H9 (cell line): ENCODE data around the gene NRXN3. TPM values are rescaled to one million over a fixed set of nuclear protein-coding genes. Genes with fewer than 3 reads are reported as not detected.

ENCODE experiments used
- DNase-seq: peaks from one replicate; pipeline ENCODE4 v3.0.0-alpha.2; 2017
- H2AFZ ChIP-seq: one replicate; pipeline ENCODE4 v1.6.1; 2013; ENCODE audit warnings: mild to moderate bottlenecking, low read length, control low read depth, moderate library complexity
- H2AK5ac ChIP-seq: 2 replicates; pipeline ENCODE4 v1.6.1; 2013; ENCODE audit warnings: low read length, control low read depth, mixed read lengths; ENCODE audit not compliant: insufficient read length
- H2BK120ac ChIP-seq: one replicate; pipeline ENCODE4 v1.6.1; 2013; ENCODE audit warnings: low read depth, mild to moderate bottlenecking, low read length, control low read depth, inconsistent platforms; ENCODE audit not compliant: poor library complexity, severe bottlenecking
- H2BK12ac ChIP-seq: 2 replicates; pipeline ENCODE4 v1.6.1; 2013; ENCODE audit warnings: low read length, control low read depth, mixed read lengths, low read depth; ENCODE audit not compliant: insufficient read length
- H2BK15ac ChIP-seq: 2 replicates; pipeline ENCODE4 v1.6.1; 2013; ENCODE audit warnings: low read depth, low read length, control low read depth
- H2BK20ac ChIP-seq: one replicate; pipeline ENCODE4 v1.6.1; 2013; ENCODE audit warnings: low read depth, mild to moderate bottlenecking, low read length, control low read depth, inconsistent platforms; ENCODE audit not compliant: poor library complexity, severe bottlenecking
- H2BK5ac ChIP-seq: 2 replicates; pipeline ENCODE4 v1.6.1; 2013; ENCODE audit warnings: low read length, control low read depth, mixed read lengths; ENCODE audit not compliant: insufficient read length
- H3K14ac ChIP-seq: 2 replicates; pipeline ENCODE4 v1.6.1; 2013; ENCODE audit warnings: low read length, control low read depth; ENCODE audit not compliant: insufficient read depth
- H3K18ac ChIP-seq: 2 replicates; pipeline ENCODE4 v1.6.1; 2013; ENCODE audit warnings: low read depth, mild to moderate bottlenecking, mixed read lengths, low read length, control low read depth; ENCODE audit not compliant: insufficient read length
- H3K23ac ChIP-seq: 2 replicates; pipeline ENCODE4 v1.6.1; 2013; ENCODE audit warnings: low read length, control low read depth, mixed read lengths, low read depth; ENCODE audit not compliant: insufficient read length
- H3K23me2 ChIP-seq: 2 replicates; pipeline ENCODE4 v1.6.1; 2013; ENCODE audit warnings: low read depth, mild to moderate bottlenecking, mixed read lengths, low read length, control low read depth; ENCODE audit not compliant: insufficient read length, poor library complexity, severe bottlenecking
- H3K27ac ChIP-seq: 2 replicates; pipeline ENCODE4 v1.5.1; 2013; ENCODE audit warnings: low read length, control low read depth, mixed read lengths, low read depth; ENCODE audit not compliant: insufficient read length
- H3K27me3 ChIP-seq: 2 replicates; pipeline ENCODE4 v1.6.1; 2013; ENCODE audit warnings: low read length, control low read depth, inconsistent platforms; ENCODE audit not compliant: insufficient read depth
- H3K4ac ChIP-seq: 2 replicates; pipeline ENCODE4 v1.6.1; 2013; ENCODE audit warnings: low read depth, mild to moderate bottlenecking, control low read depth, inconsistent platforms, low read length, moderate library complexity
- H3K4me1 ChIP-seq: 2 replicates; pipeline ENCODE4 v1.6.1; 2013; ENCODE audit warnings: low read length, control low read depth, inconsistent platforms; ENCODE audit not compliant: insufficient read depth
- H3K4me2 ChIP-seq: 2 replicates; pipeline ENCODE4 v1.6.1; 2013; ENCODE audit warnings: low read length, control low read depth, mixed read lengths; ENCODE audit not compliant: insufficient read length, insufficient read depth
- H3K56ac ChIP-seq: 2 replicates; pipeline ENCODE4 v1.6.1; 2013; ENCODE audit warnings: low read depth, mild to moderate bottlenecking, mixed read lengths, low read length, control low read depth; ENCODE audit not compliant: insufficient read length
- H3K79me1 ChIP-seq: 2 replicates; pipeline ENCODE4 v1.6.1; 2013; ENCODE audit warnings: low read depth, mild to moderate bottlenecking, moderate library complexity, low read length, control low read depth, inconsistent platforms; ENCODE audit not compliant: insufficient read depth, poor library complexity, severe bottlenecking
- H3K79me2 ChIP-seq: 2 replicates; pipeline ENCODE4 v1.6.1; 2013; ENCODE audit warnings: low read length, control low read depth, inconsistent platforms; ENCODE audit not compliant: insufficient read depth
- H3K9ac ChIP-seq: 2 replicates; pipeline ENCODE4 v1.6.1; 2013; ENCODE audit warnings: low read length, control low read depth, mixed read lengths; ENCODE audit not compliant: insufficient read length; ENCODE audit errors: extremely low read depth
- H3K9me3 ChIP-seq: one replicate; pipeline ENCODE4 v1.6.1; 2013; ENCODE audit warnings: low read depth, low read length, inconsistent platforms; ENCODE audit not compliant: control insufficient read depth
- H3T11ph ChIP-seq: one replicate; pipeline ENCODE4 v1.6.1; 2013; ENCODE audit warnings: mild to moderate bottlenecking, low read length, control low read depth, inconsistent platforms
- H4K20me1 ChIP-seq: one replicate; pipeline ENCODE4 v1.6.1; 2013; ENCODE audit not compliant: control insufficient read depth, insufficient read length, insufficient read depth
- H4K5ac ChIP-seq: 2 replicates; pipeline ENCODE4 v1.6.1; 2013; ENCODE audit warnings: low read depth, mild to moderate bottlenecking, mixed read lengths, low read length, control low read depth; ENCODE audit not compliant: insufficient read length
- H4K8ac ChIP-seq: replicated peaks from 2 replicates; pipeline ENCODE4 v1.6.1; 2013; ENCODE audit warnings: low read length, control low read depth, mixed read lengths, low read depth; ENCODE audit not compliant: insufficient read length
- H4K91ac ChIP-seq: 2 replicates; pipeline ENCODE4 v1.6.1; 2013; ENCODE audit warnings: low read depth, mild to moderate bottlenecking, moderate library complexity, mixed read lengths, low read length, control low read depth; ENCODE audit not compliant: insufficient read length
- H3K27ac Mint-ChIP-seq, 3 experiments: 2 replicates in 2 of 3; 3 replicates in 1 of 3; pipeline ENCODE4 v1.8.0; 2020 to 2021; ENCODE audit warnings: mixed read lengths in 3 of 3, mild to moderate bottlenecking in 1 of 3, moderate library complexity in 1 of 3
- H3K27me3 Mint-ChIP-seq: 2 replicates; pipeline ENCODE4 v1.8.0; 2021; ENCODE audit warnings: low read depth, mild to moderate bottlenecking, moderate library complexity, mixed read lengths
- H3K36me3 Mint-ChIP-seq, 3 experiments: 2 replicates in 2 of 3; 3 replicates in 1 of 3; pipeline ENCODE4 v1.8.0; 2020 to 2021; ENCODE audit warnings: low read depth in 3 of 3, mixed read lengths in 3 of 3; ENCODE audit not compliant: insufficient read depth in 1 of 3
- H3K4me1 Mint-ChIP-seq, 2 experiments: 2 replicates each; pipeline ENCODE4 v1.8.0; 2020; ENCODE audit warnings: mixed read lengths in 2 of 2
- H3K4me3 Mint-ChIP-seq, 2 experiments: 2 replicates in 1 of 2; 3 replicates in 1 of 2; pipeline ENCODE4 v1.8.0; 2020 to 2021; ENCODE audit warnings: mild to moderate bottlenecking in 2 of 2, mixed read lengths in 2 of 2, moderate library complexity in 1 of 2
- H3K9me3 Mint-ChIP-seq, 2 experiments: 2 replicates in 1 of 2; 3 replicates in 1 of 2; pipeline ENCODE4 v1.8.0; 2020; ENCODE audit warnings: mild to moderate bottlenecking in 2 of 2, mixed read lengths in 2 of 2, moderate library complexity in 1 of 2
- CTCF ChIP-seq: fragments of 200-600 bp; sonication (generic); conservative IDR thresholded peaks from 3 replicates; pipeline ENCODE4 v1.8.0; 2021; ENCODE audit warnings: antibody characterized with exemption, mild to moderate bottlenecking
- WGBS: extraction: QIAGEN DNeasy Blood & Tissue Kit; methylation state at CpG from one replicate; pipeline ENCODE4 v1.1.7; 2013; ENCODE audit warnings: missing lambda C conversion rate, low lambda C conversion rate, mixed read lengths; ENCODE audit not compliant: insufficient read length; ENCODE audit errors: extremely low coverage; 5-methylcytosine and 5-hydroxymethylcytosine counted together
- total RNA-seq: library from RNA; stranded (reverse); gene quantifications from 2 replicates; pipeline ENCODE4 v1.2.1, GENCODE V29; 2021

The NRXN3 gene
- total RNA-seq, 1 experiment from 2014 or later: 1.8 TPM

GRCh38 chr14:78737116-78737515 is 566.9 kb downstream of the NRXN3 start:
- Histone ChIP-seq H4K91ac (no peak overlapping the region), H4K8ac (no peak overlapping the region), H3K27me3 (no peaks in the 10 kb centered on the region), H3K4ac (no peak overlapping the region), H3K14ac (no peak overlapping the region), H3K23me2 (no peaks in the 10 kb centered on the region), H2BK12ac (no peak overlapping the region), H3K79me1 (no peaks in the 10 kb centered on the region), H2AFZ (no peak overlapping the region), H3K18ac (no peak overlapping the region), H3K4me2 (no peak overlapping the region), H3K56ac (no peak overlapping the region), H3K9ac (no peak overlapping the region), H4K5ac (no peak overlapping the region), H3K4me1 (no peaks in the 10 kb centered on the region; the same call in 1 of the 2 replicates), H3K23ac (no peak overlapping the region), H3K27ac (no peak overlapping the region), H3K79me2 (no peaks in the 10 kb centered on the region), H2AK5ac (no peak overlapping the region), H4K20me1 (no peaks in the 10 kb centered on the region), H3K9me3 (no peaks in the 10 kb centered on the region), H2BK15ac (no peak overlapping the region), H2BK5ac (no peak overlapping the region), H3T11ph (no peak overlapping the region), H2BK20ac (no peak overlapping the region), H2BK120ac (no peak overlapping the region)
- H3K4me3 Mint-ChIP-seq: no peak overlapping the region
- H3K27me3 Mint-ChIP-seq: peaks cover 4% of the 10 kb centered on the region; the same call in 1 of the 2 replicates
- no CpG with 5 or more reads among the region's 3 CpGs for WGBS
- H3K4me1 Mint-ChIP-seq: peaks cover 16 to 22% of the 10 kb centered on the region in 2 experiments
- DNase-seq: no peak
- no peaks in the 10 kb centered on the region for H3K9me3 Mint-ChIP-seq
- TF ChIP-seq CTCF: no peak; the same call in 1 of the 3 replicates
- H3K27ac Mint-ChIP-seq: no peak overlapping the region
- H3K36me3 Mint-ChIP-seq: no peaks in the 10 kb centered on the region
